ENCODE measurements around the gene NUP62CL.
A peak's percentile ranks its signal among the peaks of the same experiment; 100 is the strongest.

Gene NUP62CL

DNA sequence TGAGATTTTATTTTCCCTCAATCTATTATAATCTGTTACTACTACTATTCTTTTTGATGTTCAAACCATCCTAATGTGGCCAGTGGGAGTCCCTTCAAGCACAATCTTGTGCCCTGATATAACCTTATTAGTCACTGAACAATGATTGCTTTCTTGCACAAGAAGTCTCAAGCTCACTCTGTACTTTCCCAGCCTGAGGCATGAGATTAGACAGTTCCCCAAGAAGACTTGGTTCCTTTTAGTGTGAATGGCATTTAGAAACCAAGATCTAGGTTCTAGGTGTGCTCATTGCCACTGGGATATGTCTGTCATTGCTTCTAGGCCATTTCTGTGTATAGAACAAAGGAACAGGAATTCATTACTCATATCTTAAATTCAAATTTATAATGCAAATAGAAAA is 59.6 kb downstream of the NUP62CL start:
- no peak for DNase-seq

DNA sequence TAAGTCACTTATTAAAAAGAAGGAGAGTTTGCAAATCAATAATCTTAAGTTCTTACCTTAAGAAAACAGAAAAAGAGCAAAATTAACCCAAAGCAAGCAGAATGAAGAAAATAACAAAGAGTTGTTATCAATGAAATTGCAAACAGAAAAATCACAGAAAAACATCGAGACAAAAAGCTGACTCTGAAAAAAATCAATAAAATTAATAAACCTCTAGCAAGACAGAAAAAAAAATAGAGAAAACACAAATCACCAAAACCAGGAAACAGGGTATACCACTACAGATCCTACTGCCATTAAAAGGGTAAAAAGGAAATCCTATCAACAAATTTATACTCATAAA is 70.3 kb downstream of the NUP62CL start:
- no peak for DNase-seq

DNA sequence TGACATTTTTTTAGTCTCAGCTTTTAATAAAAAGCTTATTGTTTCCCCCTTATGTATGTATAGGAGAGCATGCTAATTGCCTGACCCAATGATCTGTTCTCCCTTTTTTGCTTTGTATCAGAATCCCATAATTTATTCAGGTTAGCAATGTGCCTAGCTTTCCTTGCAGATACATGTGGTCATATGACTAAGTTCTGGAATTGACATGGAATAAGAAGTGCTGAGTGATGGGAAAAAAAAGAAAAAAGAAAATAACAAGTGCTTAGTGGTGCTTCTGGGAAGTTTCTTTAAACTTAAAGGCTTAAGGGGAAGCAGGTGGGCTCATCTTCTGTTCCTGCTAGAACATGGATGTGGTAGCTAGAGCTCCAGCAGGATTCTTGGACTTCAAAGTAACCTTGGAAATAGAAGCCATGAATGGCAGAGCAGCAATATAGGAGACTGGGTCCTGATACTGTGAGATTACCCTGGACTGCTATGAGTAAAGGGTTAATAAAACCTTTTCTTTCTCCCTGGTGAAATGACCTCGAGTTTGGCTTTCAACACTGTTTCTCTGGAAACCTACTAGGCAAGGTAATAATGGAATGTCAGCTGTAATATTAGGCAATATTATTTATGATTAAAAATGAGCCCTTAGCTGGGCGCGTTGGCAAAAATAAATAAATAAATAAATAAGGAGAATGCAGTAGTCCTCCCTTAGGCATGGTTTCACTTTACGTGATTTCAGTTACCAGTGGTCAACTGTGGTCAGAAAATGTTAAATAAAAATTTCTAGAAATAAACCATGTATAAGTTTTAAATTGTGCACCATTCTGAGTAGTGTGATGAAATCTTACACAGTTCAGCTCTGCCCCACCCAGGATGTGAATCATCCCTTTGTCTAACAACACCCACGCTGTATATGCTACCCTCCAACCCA is 70.9 kb downstream of the NUP62CL start:
- DNase-seq = no peak

DNA sequence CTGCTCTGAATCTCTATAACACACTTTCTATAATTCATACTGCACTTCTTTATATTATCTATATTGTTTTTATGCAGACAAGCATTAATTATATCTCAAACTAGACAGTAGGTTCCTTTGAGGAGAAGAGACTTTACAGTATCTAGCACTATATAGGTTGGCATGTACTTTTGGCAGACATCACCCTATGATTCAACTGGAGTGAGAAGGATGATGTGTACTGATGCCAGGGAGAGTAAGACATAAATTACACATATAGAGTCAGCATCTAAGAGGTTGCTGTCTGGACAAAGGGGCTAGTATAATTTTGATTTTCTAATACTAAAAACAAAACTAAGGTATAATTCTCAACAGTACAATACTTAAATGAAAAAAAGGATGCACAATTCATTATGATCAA is 82.5 kb downstream of the NUP62CL start:
- no peak for DNase-seq

DNA sequence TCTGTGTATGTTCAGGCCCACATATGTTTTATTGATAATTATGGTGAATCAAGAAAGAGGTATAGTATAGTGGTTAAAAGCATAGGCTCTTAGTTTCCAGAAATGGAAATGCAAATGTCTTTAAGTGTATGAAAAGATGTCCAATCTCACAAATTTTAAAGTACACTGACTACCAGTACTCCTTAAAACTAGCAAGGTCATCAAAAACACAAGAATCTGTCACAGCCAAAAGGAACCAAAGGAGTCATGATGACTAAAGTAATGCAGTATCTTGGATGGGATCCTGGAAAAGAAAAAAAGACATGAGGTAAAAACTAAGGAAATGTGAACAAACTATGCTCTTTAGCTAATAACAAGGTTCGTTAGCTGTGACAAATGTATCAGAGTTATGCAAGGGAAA is 87.0 kb downstream of the NUP62CL start:
- DNase-seq = no peak

DNA sequence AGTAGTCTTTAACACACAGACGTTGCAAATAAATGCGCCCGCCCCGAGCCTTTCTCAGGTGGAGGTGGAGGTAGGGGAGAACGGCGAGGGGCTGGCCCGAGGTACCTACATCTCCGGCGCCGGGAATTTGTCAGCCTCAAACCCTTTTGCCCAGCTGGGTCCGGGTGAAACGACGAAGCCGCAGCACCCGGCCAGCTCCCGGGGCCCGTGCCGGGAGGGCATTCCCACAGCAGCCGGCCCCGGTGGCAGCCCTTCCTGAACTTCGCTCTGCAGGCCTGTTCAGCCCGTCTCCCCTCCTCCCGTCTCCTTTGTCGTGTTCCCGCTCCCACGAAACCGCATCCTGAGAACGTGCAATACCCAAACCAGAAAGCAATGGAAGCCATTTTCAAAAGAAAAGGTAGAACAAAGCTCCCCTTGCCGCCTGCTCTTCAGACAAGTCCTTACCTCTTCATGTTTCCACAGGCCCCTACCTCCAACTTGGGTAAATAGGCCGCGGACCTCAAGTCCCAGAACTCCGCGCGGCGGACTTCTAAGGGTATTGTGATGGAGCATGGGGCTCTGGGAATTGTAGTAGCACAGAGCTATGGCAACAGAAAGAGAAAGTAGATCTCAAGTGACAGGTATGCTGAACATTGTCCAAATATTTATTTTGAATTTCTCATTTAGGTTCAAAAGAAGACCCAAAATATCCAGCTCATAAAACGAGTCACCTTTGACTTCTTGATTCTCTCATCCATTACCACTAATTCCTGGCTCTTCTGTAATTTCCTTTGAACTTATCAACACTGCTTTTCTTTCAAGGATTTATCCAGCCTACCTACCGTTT is 87.7 kb downstream of the NUP62CL start, which contains the start of gene RBM41:
TSS of gene RBM41 (minus strand) at position 501 of the 826 bp plus-strand sequence. CDS start at position 452, 49 bp downstream.
- peak; percentile 79 for DNase-seq

DNA sequence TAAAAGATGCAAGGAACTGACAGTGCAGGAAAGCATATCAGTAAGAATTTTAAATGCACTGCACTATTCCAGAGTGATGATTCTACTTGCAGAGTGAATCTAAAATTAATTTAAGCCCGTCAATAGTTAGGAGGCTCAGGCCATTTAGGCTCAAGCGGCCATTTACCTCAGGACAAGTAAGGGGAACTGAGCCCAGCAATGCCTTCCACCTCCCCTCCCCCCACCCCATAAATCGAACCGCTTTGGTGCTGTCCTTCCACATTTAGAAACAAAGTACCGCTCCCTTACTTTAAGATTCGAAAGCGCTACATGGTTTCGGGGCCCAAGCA is 88.3 kb downstream of the NUP62CL start:
- no peak for DNase-seq

DNA sequence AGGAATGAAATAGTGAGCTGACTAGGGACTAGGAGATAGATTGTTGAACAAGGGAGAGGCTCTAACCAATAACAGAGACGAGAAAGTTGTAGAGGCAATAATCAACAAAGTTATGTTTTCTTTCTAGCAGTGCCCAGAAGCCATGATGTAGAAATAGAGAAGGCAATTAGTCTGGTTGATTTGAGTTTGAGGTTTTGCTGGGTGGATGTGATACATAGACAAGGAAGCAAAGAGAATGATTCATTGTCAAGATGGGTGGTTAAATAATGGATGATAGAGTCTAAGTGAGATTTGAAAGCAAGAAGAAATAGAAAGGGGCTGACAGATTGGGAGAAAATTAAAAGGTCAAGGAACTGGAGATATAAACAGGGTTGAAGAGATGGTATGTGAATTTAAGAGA is 98.8 kb downstream of the NUP62CL start:
- no peak for DNase-seq

DNA sequence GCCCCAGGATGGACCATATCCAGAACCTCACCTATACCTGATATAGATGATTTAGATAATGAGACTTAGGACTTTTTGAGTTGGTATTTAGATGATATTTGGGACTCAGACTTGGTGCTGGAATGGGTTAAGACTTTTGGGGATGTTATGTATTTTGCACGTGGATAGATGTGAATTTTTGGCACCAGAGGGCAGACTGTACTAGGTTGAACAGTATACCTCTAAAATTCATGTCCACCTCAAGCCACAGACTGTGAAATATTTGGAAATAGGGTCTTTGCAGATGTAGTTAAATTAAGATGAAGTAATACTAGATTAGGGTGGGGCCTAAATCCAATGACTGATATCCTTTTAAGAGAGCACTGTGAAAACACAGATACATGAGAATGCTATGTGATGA is 103.3 kb downstream of the NUP62CL start:
- no peak for DNase-seq

DNA sequence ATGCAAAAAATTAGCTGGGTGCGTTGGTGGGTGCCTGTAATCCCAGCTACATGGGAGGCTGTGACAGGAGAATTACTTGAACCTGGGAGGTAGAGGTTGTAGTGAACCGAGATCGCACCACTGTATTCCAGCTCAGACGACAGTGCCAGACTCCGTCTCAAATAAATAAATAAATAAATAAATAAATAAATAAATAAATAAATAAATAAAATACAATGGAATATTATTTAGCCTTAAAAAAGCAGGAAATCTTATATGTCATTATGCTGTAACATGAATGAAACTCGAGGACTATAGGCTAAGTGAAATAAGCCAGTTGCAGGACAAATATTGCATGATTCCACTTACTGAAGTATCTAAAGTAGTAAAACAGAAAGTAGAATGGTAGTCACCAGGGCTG is 130.1 kb downstream of the NUP62CL start:
- DNase-seq = no peak
